Breast epithelium (tissue), 4 donors: ENCODE measurements around the gene REPS1. TPM values are rescaled to one million over a fixed set of nuclear protein-coding genes. Genes with fewer than 3 reads are reported as not detected.

Source experiments
- DNase-seq, 2 donors: peaks; one replicate each; pipeline ENCODE4 v3.0.0-alpha.2; 2019; ENCODE audit warnings: low spot score in 2 of 2
- H3K27ac ChIP-seq, 2 donors: fragments of 200-600 bp; sonication (generic) in 1 of 2; one replicate each; pipeline ENCODE4 v1.5.1; 2016 to 2019; ENCODE audit warnings: mild to moderate bottlenecking in 1 of 2
- H3K27me3 ChIP-seq, 2 donors: fragments of 200-600 bp; sonication (generic) in 1 of 2; one replicate each; pipeline versions ENCODE4 v1.5.1 to v1.6.0; 2017 to 2019; ENCODE audit warnings: control low read depth in 1 of 2, mild to moderate bottlenecking in 1 of 2
- H3K36me3 ChIP-seq: fragments of 200-600 bp; one replicate; pipeline ENCODE4 v1.5.1; 2019
- H3K4me1 ChIP-seq, 2 donors: fragments of 200-600 bp; sonication (generic); one replicate each; pipeline ENCODE4 v1.5.1; 2016 to 2019; ENCODE audit warnings: control low read depth in 1 of 2
- H3K4me3 ChIP-seq, 3 donors: fragments of 200-600 bp; sonication (generic); 1 replicate in 2 of 3; 2 replicates in 1 of 3; pipeline ENCODE4 v1.5.1; 2016 to 2019; ENCODE audit warnings: mild to moderate bottlenecking in 3 of 3, moderate library complexity in 2 of 3
- H3K9me3 ChIP-seq, 2 donors: fragments of 200-600 bp; sonication (generic) in 1 of 2; one replicate each; pipeline ENCODE4 v1.5.1; 2016 to 2019; ENCODE audit warnings: control low read depth in 1 of 2
- CTCF ChIP-seq, 3 donors: fragments of 450-650 bp; IDR thresholded peaks; one replicate each; pipeline ENCODE4 v1.5.1; 2016 to 2017; ENCODE audit warnings: antibody characterized with exemption in 3 of 3, mild to moderate bottlenecking in 3 of 3, moderate library complexity in 3 of 3
- POLR2A ChIP-seq: fragments of 450-650 bp; IDR thresholded peaks from one replicate; pipeline ENCODE4 v1.6.1; 2016; ENCODE audit warnings: antibody characterized with exemption, mild to moderate bottlenecking, moderate library complexity
- POLR2AphosphoS5 ChIP-seq, 3 donors: sonication (generic); formaldehyde crosslinking; IDR thresholded peaks; one replicate each; pipeline ENCODE4 v1.6.1; 2017; ENCODE audit warnings: antibody characterized with exemption in 3 of 3
- intact Hi-C: fragments of 100-400 bp; cut with DNase I; formaldehyde crosslinking; loops from one replicate; pipeline ENCODE4 v1.15.1; 2023; ENCODE audit warnings: low total_unique reads
- total RNA-seq, 3 donors: library from RNA; depleted of rRNA; stranded (reverse); fragments of >200 nt; gene quantifications; one replicate each; pipeline ENCODE4 v1.1.0, GENCODE V29; 2016

Gene REPS1
- total RNA-seq, 3 donors from 2014 or later: 40.5 to 79.9 (median 66.5) TPM

- Histone ChIP-seq H3K9me3 (no peaks in the 10 kb centered on the region), H3K36me3 (no peaks in the 10 kb centered on the region), H3K27me3 (no peaks in the 10 kb centered on the region), H3K4me3 (no peak overlapping the region), H3K4me1 (peaks cover 0 to 7% of the 10 kb centered on the region in 2 donors), H3K27ac (no peak overlapping the region)
- no peak for TF ChIP-seq POLR2A
- no peak for TF ChIP-seq CTCF (IDR thresholded peaks at IDR 0.05)
- TF ChIP-seq POLR2AphosphoS5 (IDR thresholded peaks at IDR 0.05): no peak
- intact Hi-C loops: no loop called here
- DNase-seq: no peak
Measured at GRCh38 chr6:138971601-138972000, 16.5 kb downstream of the REPS1 start.

DNA sequence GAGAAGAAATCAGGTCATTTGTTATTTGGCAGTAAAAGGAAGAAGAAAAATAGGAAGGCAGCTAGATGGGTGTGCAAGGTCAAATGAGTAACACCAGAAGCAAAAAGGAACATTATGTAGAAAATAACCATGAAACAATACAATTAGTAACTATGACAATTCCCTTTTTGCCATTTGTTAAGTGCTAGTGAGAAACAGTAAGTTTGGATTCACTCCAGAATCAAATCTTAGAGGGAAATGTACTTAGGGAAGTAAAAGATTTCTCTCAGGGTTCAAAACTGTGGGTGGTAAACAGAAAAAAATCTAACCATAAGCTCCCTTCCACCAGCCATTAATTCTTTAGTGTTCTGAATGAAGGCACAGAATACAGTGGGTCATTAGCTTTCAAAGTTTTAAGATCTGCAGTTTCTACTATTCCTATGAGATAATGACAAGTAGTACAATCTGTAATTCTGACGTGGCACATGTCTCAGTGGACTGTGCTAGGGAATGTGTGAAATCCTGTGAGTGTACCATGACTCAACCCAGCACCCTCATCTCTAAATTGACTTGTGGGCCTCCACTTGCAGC, 17.1 kb downstream of the REPS1 start:
- Histone ChIP-seq H3K36me3 (no peaks in the 10 kb centered on the region), H3K9me3 (no peaks in the 10 kb centered on the region), H3K27me3 (no peaks in the 10 kb centered on the region), H3K27ac (no peak overlapping the region), H3K4me3 (no peak overlapping the region), H3K4me1 (peaks cover 0 to 7% of the 10 kb centered on the region in 2 donors)
- intact Hi-C loops: no loop called here
- TF ChIP-seq CTCF (IDR thresholded peaks at IDR 0.05) (no peak), POLR2AphosphoS5 (IDR thresholded peaks at IDR 0.05) (no peak), POLR2A (no peak)
- no peak for DNase-seq

DNA sequence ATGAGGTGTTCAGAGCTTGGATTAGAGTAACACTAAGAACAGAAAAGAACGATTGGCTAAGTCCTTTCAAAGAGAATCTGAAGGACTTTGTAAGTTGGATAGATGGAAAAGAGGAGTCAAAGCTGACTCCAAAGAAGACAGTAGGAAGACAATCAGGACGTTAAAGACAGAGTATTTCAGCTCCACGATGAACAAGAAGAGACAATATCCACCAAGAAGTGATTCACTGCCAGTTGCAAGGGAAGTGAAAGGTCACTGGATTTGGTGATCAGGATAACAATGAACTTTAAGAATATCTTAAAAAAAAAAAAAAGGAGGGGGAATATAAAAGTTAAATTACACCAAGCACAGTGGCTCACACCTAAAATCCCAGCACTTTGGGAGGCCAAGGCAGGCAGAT, 17.9 kb downstream of the REPS1 start:
- Histone ChIP-seq H3K9me3 (no peaks in the 10 kb centered on the region), H3K27me3 (no peaks in the 10 kb centered on the region), H3K36me3 (no peaks in the 10 kb centered on the region), H3K4me3 (no peak overlapping the region), H3K4me1 (peaks cover 0 to 7% of the 10 kb centered on the region in 2 donors), H3K27ac (no peak overlapping the region)
- no peak for DNase-seq
- intact Hi-C loops: no loop called here
- TF ChIP-seq POLR2A (no peak), CTCF (IDR thresholded peaks at IDR 0.05) (no peak), POLR2AphosphoS5 (IDR thresholded peaks at IDR 0.05) (no peak)

- Histone ChIP-seq H3K27ac (no peak overlapping the region), H3K4me1 (no peaks in the 10 kb centered on the region), H3K4me3 (no peak overlapping the region), H3K9me3 (no peaks in the 10 kb centered on the region), H3K36me3 (no peaks in the 10 kb centered on the region), H3K27me3 (no peaks in the 10 kb centered on the region)
- intact Hi-C loops: no loop called here
- DNase-seq: no peak
- no peak for TF ChIP-seq POLR2A
- no peak for TF ChIP-seq CTCF (IDR thresholded peaks at IDR 0.05)
- TF ChIP-seq POLR2AphosphoS5 (IDR thresholded peaks at IDR 0.05): no peak
Measured at GRCh38 chr6:138966870-138967269, 21.2 kb downstream of the REPS1 start.

GRCh38 chr6:138965971-138966370, 22.1 kb downstream of the REPS1 start:
- Histone ChIP-seq H3K4me3 (no peak overlapping the region), H3K9me3 (no peaks in the 10 kb centered on the region), H3K36me3 (no peaks in the 10 kb centered on the region), H3K4me1 (no peaks in the 10 kb centered on the region), H3K27me3 (no peaks in the 10 kb centered on the region), H3K27ac (no peak overlapping the region)
- intact Hi-C loops: no loop called here
- no peak for TF ChIP-seq CTCF (IDR thresholded peaks at IDR 0.05)
- TF ChIP-seq POLR2AphosphoS5 (IDR thresholded peaks at IDR 0.05): no peak
- no peak for TF ChIP-seq POLR2A
- no peak for DNase-seq
